ENCODE measurements around the gene POLR3A. TPM values are rescaled to one million over a fixed set of nuclear protein-coding genes. Genes with fewer than 3 reads are reported as not detected.

POLR3A gene
- total RNA-seq, 2 donors from 2014 or later: 8.2 to 10.1 TPM

- DNase-seq (ENCODE audit: low spot score): peak; percentile 73
- intact Hi-C loops (cut with DNase I): loop anchor here in 1 of 2 donors (5.0 kb wide), 1 partner anchor 1144 kb away; no protein-coding TSS in a partner anchor
Observed at GRCh38 chr10:78053211-78053868, 24.0 kb upstream of the POLR3A start.

GRCh38 chr10:78049851-78050250 is 20.5 kb upstream of the POLR3A start:
- peak; percentile 70 for DNase-seq (ENCODE audit: low spot score)
- intact Hi-C loops (cut with DNase I): loop anchor here (5.0 to 10.0 kb wide), 3 partner anchors 255 to 1147 kb away; no protein-coding TSS in a partner anchor

GRCh38 chr10:78047314-78047891 is 18.1 kb upstream of the POLR3A start:
- peak; percentile 96 for DNase-seq (ENCODE audit: low spot score)
- intact Hi-C loops (cut with DNase I): loop anchor here (5.0 to 10.0 kb wide), 2 partner anchors 257 to 1145 kb away; no protein-coding TSS in a partner anchor

GRCh38 chr10:78046711-78047269 is 17.5 kb upstream of the POLR3A start:
- no peak for DNase-seq (ENCODE audit: low spot score)
- intact Hi-C loops (cut with DNase I): loop anchor here (5.0 to 10.0 kb wide), 2 partner anchors 258 to 1146 kb away; no protein-coding TSS in a partner anchor

- DNase-seq (ENCODE audit: low spot score): peak; percentile 9
- intact Hi-C loops (cut with DNase I): loop anchor here (5.0 to 10.0 kb wide), 2 partner anchors 259 to 1146 kb away; no protein-coding TSS in a partner anchor
Observed at GRCh38 chr10:78045856-78046255, 16.5 kb upstream of the POLR3A start.

- intact Hi-C loops (cut with DNase I): loop anchor here (5.0 to 10.0 kb wide), 2 partner anchors 260 to 1147 kb away; no protein-coding TSS in a partner anchor
Observed at GRCh38 chr10:78045237-78045636, 15.9 kb upstream of the POLR3A start.

GRCh38 chr10:78044699-78045098 is 15.4 kb upstream of the POLR3A start:
- intact Hi-C loops (cut with DNase I): loop anchor here (5.0 to 10.0 kb wide), 3 partner anchors 260 to 1148 kb away; no protein-coding TSS in a partner anchor
- DNase-seq (ENCODE audit: low spot score): no peak

More at GRCh38 chr10:78045237-78045636, 15.9 kb upstream of the POLR3A start:
- DNase-seq (ENCODE audit: low spot score): peak; percentile 37

- intact Hi-C loops (cut with DNase I): loop anchor here (5.0 to 10.0 kb wide), 2 partner anchors 261 to 1018 kb away; no protein-coding TSS in a partner anchor
- no peak for DNase-seq (ENCODE audit: low spot score)
Observed at GRCh38 chr10:78044179-78044578, 14.9 kb upstream of the POLR3A start.

GRCh38 chr10:78042752-78043104 is 13.4 kb upstream of the POLR3A start:
- DNase-seq (ENCODE audit: low spot score): peak; percentile 22
- intact Hi-C loops (cut with DNase I): loop anchor here (5.0 to 10.0 kb wide), 2 partner anchors 262 to 1020 kb away; no protein-coding TSS in a partner anchor

- intact Hi-C loops (cut with DNase I): loop anchor here (5.0 to 10.0 kb wide), 2 partner anchors 263 to 1020 kb away; no protein-coding TSS in a partner anchor
Observed at GRCh38 chr10:78042058-78042751, 12.9 kb upstream of the POLR3A start.

GRCh38 chr10:78041170-78042057 is 12.1 kb upstream of the POLR3A start:
- intact Hi-C loops (cut with DNase I): loop anchor here (5.0 to 10.0 kb wide), 2 partner anchors 263 to 1021 kb away; no protein-coding TSS in a partner anchor
- peak; percentile 28 for DNase-seq (ENCODE audit: low spot score)

More at GRCh38 chr10:78042058-78042751, 12.9 kb upstream of the POLR3A start:
- DNase-seq (ENCODE audit: low spot score): peak; percentile 31

GRCh38 chr10:78039743-78040142 is 10.4 kb upstream of the POLR3A start:
- DNase-seq (ENCODE audit: low spot score): no peak
- intact Hi-C loops (cut with DNase I): loop anchor here (5.0 to 10.0 kb wide), 2 partner anchors 265 to 1023 kb away; no protein-coding TSS in a partner anchor

- DNase-seq (ENCODE audit: low spot score): no peak
- intact Hi-C loops (cut with DNase I): no loop called here
Observed at GRCh38 chr10:78038791-78039547, 9.7 kb upstream of the POLR3A start.

GRCh38 chr10:78038105-78038504 is 8.8 kb upstream of the POLR3A start:
- DNase-seq (ENCODE audit: low spot score): no peak
- intact Hi-C loops (cut with DNase I): no loop called here

GRCh38 chr10:78035933-78036583 is 6.7 kb upstream of the POLR3A start:
- intact Hi-C loops (cut with DNase I): no loop called here
- no peak for DNase-seq (ENCODE audit: low spot score)

- no peak for DNase-seq (ENCODE audit: low spot score)
- intact Hi-C loops (cut with DNase I): no loop called here
Observed at GRCh38 chr10:78035437-78035836, 6.1 kb upstream of the POLR3A start.

GRCh38 chr10:78035025-78035424 is 5.7 kb upstream of the POLR3A start:
- no peak for DNase-seq (ENCODE audit: low spot score)
- intact Hi-C loops (cut with DNase I): no loop called here
